Mucosa of descending colon (tissue), 3 donors: ENCODE data around the gene ZNF414. TPM values are rescaled to one million over a fixed set of nuclear protein-coding genes. Genes with fewer than 3 reads are reported as not detected.

ENCODE experiments used
- ATAC-seq: fragments of 200-7000 bp; cut with Tn5 transposase; one replicate; pipeline ENCODE4 v1.9.1; 2020; ENCODE audit warnings: mild to moderate bottlenecking, moderate library complexity
- DNase-seq, 3 donors: peaks; one replicate each; pipeline ENCODE4 v3.0.0-alpha.2; 2020
- H3K36me3 ChIP-seq: fragments of 200-600 bp; one replicate; pipeline ENCODE4 v1.8.0; 2021; ENCODE audit warnings: low read depth, mild to moderate bottlenecking
- H3K4me1 ChIP-seq: fragments of 200-600 bp; one replicate; pipeline ENCODE4 v1.8.0; 2021; ENCODE audit warnings: low read depth, mild to moderate bottlenecking
- H3K4me3 ChIP-seq: fragments of 200-600 bp; one replicate; pipeline ENCODE4 v1.8.0; 2021; ENCODE audit warnings: mild to moderate bottlenecking
- H3K9me3 ChIP-seq: fragments of 200-600 bp; one replicate; pipeline ENCODE4 v1.8.0; 2021; ENCODE audit warnings: mild to moderate bottlenecking
- CTCF ChIP-seq: fragments of 200-600 bp; IDR thresholded peaks from one replicate; pipeline ENCODE4 v1.8.0; 2022; ENCODE audit warnings: antibody characterized with exemption, mild to moderate bottlenecking
- intact Hi-C, 2 donors: fragments of 100-400 bp; cut with DNase I in 1 of 2; cut with micrococcal nuclease in 1 of 2; formaldehyde crosslinking; loops; one replicate each; pipeline versions ENCODE4 v1.11.0 to v1.11.1; 2022; cut with DNase I, micrococcal nuclease
- total RNA-seq, 3 donors: library from RNA; stranded (reverse); fragmentation: NEBNext Ultra II Directional in 2 of 3; extraction: Animal tissue kit (Norgen Biotek cat#: 25700) in 2 of 3; gene quantifications; one replicate each; pipeline versions ENCODE4 v1.2.1 to v1.2.4, GENCODE V29; 2021 to 2023
- donor health status: DM: no; HTN: no; CAD: no; lungs with moderate emphysema.
- donor health status: DM: no; HTN: no; CAD: no.
- donor health status: DM: no; HTN: yes; CAD: no.

Gene ZNF414
- total RNA-seq, 3 donors from 2014 or later = 22.2 to 22.7 (median 22.3) TPM

- ATAC-seq (peak; percentile 68), DNase-seq (no peak)
- no peak for TF ChIP-seq CTCF
- H3K4me3 ChIP-seq = no peak overlapping the region
- intact Hi-C loops = no loop called here
- no peaks in the 10 kb centered on the region for H3K36me3 ChIP-seq
- no peaks in the 10 kb centered on the region for H3K9me3 ChIP-seq
- H3K4me1 ChIP-seq = no peaks in the 10 kb centered on the region
These were observed 38.8 kb upstream of the ZNF414 start for GRCh38 chr19:8552810-8553209.

- ATAC-seq (no peak), DNase-seq (no peak)
- Histone ChIP-seq H3K4me3 (no peak overlapping the region), H3K9me3 (no peaks in the 10 kb centered on the region), H3K36me3 (no peaks in the 10 kb centered on the region), H3K4me1 (no peaks in the 10 kb centered on the region)
- TF ChIP-seq CTCF = no peak
- intact Hi-C loops = no loop called here
These were observed 36.1 kb upstream of the ZNF414 start for GRCh38 chr19:8550070-8550469.

GRCh38 chr19:8545743-8546142 lies 31.8 kb upstream of the ZNF414 start:
- no peak overlapping the region for H3K4me3 ChIP-seq
- intact Hi-C loops = no loop called here
- no peaks in the 10 kb centered on the region for H3K4me1 ChIP-seq
- no peak for DNase-seq
- no peak for ATAC-seq
- no peaks in the 10 kb centered on the region for H3K9me3 ChIP-seq
- H3K36me3 ChIP-seq = no peaks in the 10 kb centered on the region
- TF ChIP-seq CTCF = no peak

- H3K4me1 ChIP-seq = no peaks in the 10 kb centered on the region
- DNase-seq (no peak), ATAC-seq (no peak)
- no peaks in the 10 kb centered on the region for H3K36me3 ChIP-seq
- intact Hi-C loops = no loop called here
- H3K9me3 ChIP-seq = no peaks in the 10 kb centered on the region
- no peak overlapping the region for H3K4me3 ChIP-seq
- TF ChIP-seq CTCF = no peak
These were observed 30.2 kb upstream of the ZNF414 start for GRCh38 chr19:8544168-8544567.

GRCh38 chr19:8539621-8540149 lies 25.7 kb upstream of the ZNF414 start:
- H3K4me3 ChIP-seq = no peak overlapping the region
- H3K4me1 ChIP-seq = no peaks in the 10 kb centered on the region
- no peaks in the 10 kb centered on the region for H3K36me3 ChIP-seq
- no peak for TF ChIP-seq CTCF
- ATAC-seq = no peak
- H3K9me3 ChIP-seq = no peaks in the 10 kb centered on the region
- DNase-seq = no peak
- intact Hi-C loops = no loop called here

GRCh38 chr19:8537099-8537498 lies 23.1 kb upstream of the ZNF414 start:
- DNase-seq = no peak
- no peak overlapping the region for H3K4me3 ChIP-seq
- TF ChIP-seq CTCF = no peak
- intact Hi-C loops = no loop called here
- no peaks in the 10 kb centered on the region for H3K36me3 ChIP-seq
- peaks cover 4% of the 10 kb centered on the region for H3K4me1 ChIP-seq
- ATAC-seq = no peak
- no peaks in the 10 kb centered on the region for H3K9me3 ChIP-seq
